ENCODE measurements around the gene NID2. TPM values are rescaled to one million over a fixed set of nuclear protein-coding genes. Genes with fewer than 3 reads are reported as not detected.

The NID2 gene
- polyA plus RNA-seq, 1 of the 3 experiments (the other 2 are of a cell fraction): 22.7 TPM

DNA sequence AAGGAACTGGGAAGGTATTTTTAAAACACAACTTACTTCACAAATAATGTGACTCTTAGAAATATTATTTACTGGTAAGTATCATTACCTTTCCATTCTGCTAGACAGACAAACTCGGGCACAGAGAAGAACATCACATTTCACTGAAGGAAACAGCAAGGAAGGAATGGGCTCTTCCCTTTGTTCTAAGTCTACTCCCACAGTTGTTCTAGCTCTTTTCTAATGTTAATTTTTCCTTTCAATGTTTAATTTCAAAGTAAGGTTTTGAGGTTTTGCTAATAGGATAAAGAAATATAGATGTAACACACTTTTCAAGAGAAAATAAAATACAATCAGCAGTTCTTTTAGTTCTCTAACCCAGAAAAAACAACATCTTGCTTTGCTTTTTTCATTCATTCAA, 7.0 kb downstream of the NID2 start:
- H3F3A ChIP-seq (replicated peaks; ENCODE audit: insufficient read depth): peaks cover 3% of the 10 kb centered on the region
- H3K27ac ChIP-seq (ENCODE audit: low read depth in 2 of 2, low read length in 1 of 2): no peak overlapping the region
- peaks cover 6 to 12% of the 10 kb centered on the region in 2 experiments; a peak in 1 of 4 replicates for H3K4me1 ChIP-seq (ENCODE audit: control insufficient read depth in 1 of 2, insufficient read depth in 2 of 2, low read depth in 1 of 2, low read length in 1 of 2)
- peaks cover 0 to 35% of the 10 kb centered on the region in 2 experiments for H3K36me3 ChIP-seq (replicated peaks in 1 of 2; ENCODE audit: control insufficient read depth in 1 of 2, insufficient read depth in 2 of 2, low read length in 1 of 2)
- H3K9ac ChIP-seq: no peak overlapping the region
- H3K9me2 ChIP-seq: no peaks in the 10 kb centered on the region
- POLR2A ChIA-PET: no interaction called here
- CTCF ChIA-PET: interaction anchor here (0.9 to 1.6 kb wide), 5 partner anchors 9 to 69 kb away, joined by 3 to 4 read pairs (median 3); no protein-coding TSS in a partner anchor
- H2AFZ ChIP-seq (ENCODE audit: low read depth): no peak overlapping the region
- H3K9me3 ChIP-seq: no peaks in the 10 kb centered on the region
- no peak for TF ChIP-seq GABPA (IDR thresholded peaks at IDR 0.05; ENCODE audit: low read depth)
- TF ChIP-seq FOXM1 (IDR thresholded peaks at IDR 0.05; ENCODE audit: low read depth): no peak
- no peak for TF ChIP-seq FOXJ3 (CRISPR knock-in tag; IDR thresholded peaks at IDR 0.05)
- no peak for TF ChIP-seq RCOR1 (IDR thresholded peaks at IDR 0.05; ENCODE audit: low read length)
- no peak for TF ChIP-seq MXI1 (IDR thresholded peaks at IDR 0.05; ENCODE audit: low read depth, low read length)
- TF ChIP-seq TCF12 (IDR thresholded peaks at IDR 0.05): no peak
- TF ChIP-seq NFIC (IDR thresholded peaks at IDR 0.05; ENCODE audit: borderline replicate concordance): no peak
- TF ChIP-seq EP300 (IDR thresholded peaks at IDR 0.05; ENCODE audit: borderline replicate concordance in 1 of 2, low read depth in 1 of 2, low read length in 1 of 2): no peak
- TF ChIP-seq SMC3 (IDR thresholded peaks at IDR 0.05; ENCODE audit: low read depth, low read length): no peak
- TF ChIP-seq MEF2A (IDR thresholded peaks at IDR 0.05; ENCODE audit: borderline replicate concordance, low read depth): no peak
- TF ChIP-seq, protein P1, sequence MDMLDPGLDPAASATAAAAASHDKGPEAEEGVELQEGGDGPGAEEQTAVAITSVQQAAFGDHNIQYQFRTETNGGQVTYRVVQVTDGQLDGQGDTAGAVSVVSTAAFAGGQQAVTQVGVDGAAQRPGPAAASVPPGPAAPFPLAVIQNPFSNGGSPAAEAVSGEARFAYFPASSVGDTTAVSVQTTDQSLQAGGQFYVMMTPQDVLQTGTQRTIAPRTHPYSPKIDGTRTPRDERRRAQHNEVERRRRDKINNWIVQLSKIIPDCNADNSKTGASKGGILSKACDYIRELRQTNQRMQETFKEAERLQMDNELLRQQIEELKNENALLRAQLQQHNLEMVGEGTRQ (IDR thresholded peaks at IDR 0.05; ENCODE audit: borderline replicate concordance, low read depth, low read length): no peak
- DNase-seq: no peak
- WGBS (ENCODE audit: low lambda C conversion rate): 64% methylated on average over 1 of the region's 1 CpG
- no peak overlapping the region for H3K4me2 ChIP-seq
- peaks cover 3% of the 10 kb centered on the region for H3K79me2 ChIP-seq (ENCODE audit: insufficient read depth)
- no peaks in the 10 kb centered on the region for H4K20me1 ChIP-seq (ENCODE audit: insufficient read depth)
- no peak overlapping the region for H3K4me3 ChIP-seq (ENCODE audit: low read depth in 2 of 2, low read length in 1 of 2)
- H3K27me3 ChIP-seq (ENCODE audit: insufficient read depth): no peaks in the 10 kb centered on the region

DNA sequence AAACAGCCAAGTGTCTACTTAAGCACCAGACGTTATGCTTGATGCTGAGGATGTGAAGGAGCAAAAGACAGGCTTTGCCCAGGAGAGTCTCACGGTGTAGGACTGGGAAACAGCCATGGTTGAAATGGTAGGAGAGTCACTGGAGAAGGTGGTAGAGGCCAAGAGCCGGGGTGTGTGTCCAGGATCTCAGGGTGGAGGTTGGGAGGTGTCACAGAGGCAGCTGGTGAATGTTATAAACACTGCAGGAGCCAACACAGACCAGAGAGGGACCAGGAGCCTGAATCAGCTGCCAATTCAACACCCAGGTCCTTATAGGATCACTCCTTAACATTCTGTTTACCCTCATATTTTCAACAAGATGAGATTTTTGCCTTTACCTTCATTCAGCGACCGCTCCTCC, 7.5 kb downstream of the NID2 start:
- Histone ChIP-seq H3K9me2 (no peaks in the 10 kb centered on the region), H4K20me1 (ENCODE audit: insufficient read depth) (no peaks in the 10 kb centered on the region), H3K9me3 (no peaks in the 10 kb centered on the region), H3K9ac (no peak overlapping the region), H3K36me3 (replicated peaks in 1 of 2; ENCODE audit: control insufficient read depth in 1 of 2, insufficient read depth in 2 of 2, low read length in 1 of 2) (peaks cover 0 to 37% of the 10 kb centered on the region in 2 experiments), H3K27me3 (ENCODE audit: insufficient read depth) (no peaks in the 10 kb centered on the region), H3K4me1 (ENCODE audit: control insufficient read depth in 1 of 2, insufficient read depth in 2 of 2, low read depth in 1 of 2, low read length in 1 of 2) (peaks cover 6 to 12% of the 10 kb centered on the region in 2 experiments; a peak in 1 of 4 replicates), H3K79me2 (ENCODE audit: insufficient read depth) (no peaks in the 10 kb centered on the region; the same call in 1 of the 2 replicates), H3K27ac (ENCODE audit: low read depth in 2 of 2, low read length in 1 of 2) (no peak overlapping the region), H3K4me2 (no peak overlapping the region), H3K4me3 (ENCODE audit: low read depth in 2 of 2, low read length in 1 of 2) (no peak overlapping the region), H3F3A (replicated peaks; ENCODE audit: insufficient read depth) (peaks cover 3% of the 10 kb centered on the region), H2AFZ (ENCODE audit: low read depth) (no peak overlapping the region)
- DNase-seq: no peak
- CTCF ChIA-PET: interaction anchor here (1.0 to 1.6 kb wide), 3 partner anchors 17 to 46 kb away, joined by 3 to 4 read pairs (median 3); no protein-coding TSS in a partner anchor
- WGBS (ENCODE audit: low lambda C conversion rate): 89% methylated on average over 5 of the region's 5 CpGs
- POLR2A ChIA-PET: no interaction called here
- TF ChIP-seq, protein P2, sequence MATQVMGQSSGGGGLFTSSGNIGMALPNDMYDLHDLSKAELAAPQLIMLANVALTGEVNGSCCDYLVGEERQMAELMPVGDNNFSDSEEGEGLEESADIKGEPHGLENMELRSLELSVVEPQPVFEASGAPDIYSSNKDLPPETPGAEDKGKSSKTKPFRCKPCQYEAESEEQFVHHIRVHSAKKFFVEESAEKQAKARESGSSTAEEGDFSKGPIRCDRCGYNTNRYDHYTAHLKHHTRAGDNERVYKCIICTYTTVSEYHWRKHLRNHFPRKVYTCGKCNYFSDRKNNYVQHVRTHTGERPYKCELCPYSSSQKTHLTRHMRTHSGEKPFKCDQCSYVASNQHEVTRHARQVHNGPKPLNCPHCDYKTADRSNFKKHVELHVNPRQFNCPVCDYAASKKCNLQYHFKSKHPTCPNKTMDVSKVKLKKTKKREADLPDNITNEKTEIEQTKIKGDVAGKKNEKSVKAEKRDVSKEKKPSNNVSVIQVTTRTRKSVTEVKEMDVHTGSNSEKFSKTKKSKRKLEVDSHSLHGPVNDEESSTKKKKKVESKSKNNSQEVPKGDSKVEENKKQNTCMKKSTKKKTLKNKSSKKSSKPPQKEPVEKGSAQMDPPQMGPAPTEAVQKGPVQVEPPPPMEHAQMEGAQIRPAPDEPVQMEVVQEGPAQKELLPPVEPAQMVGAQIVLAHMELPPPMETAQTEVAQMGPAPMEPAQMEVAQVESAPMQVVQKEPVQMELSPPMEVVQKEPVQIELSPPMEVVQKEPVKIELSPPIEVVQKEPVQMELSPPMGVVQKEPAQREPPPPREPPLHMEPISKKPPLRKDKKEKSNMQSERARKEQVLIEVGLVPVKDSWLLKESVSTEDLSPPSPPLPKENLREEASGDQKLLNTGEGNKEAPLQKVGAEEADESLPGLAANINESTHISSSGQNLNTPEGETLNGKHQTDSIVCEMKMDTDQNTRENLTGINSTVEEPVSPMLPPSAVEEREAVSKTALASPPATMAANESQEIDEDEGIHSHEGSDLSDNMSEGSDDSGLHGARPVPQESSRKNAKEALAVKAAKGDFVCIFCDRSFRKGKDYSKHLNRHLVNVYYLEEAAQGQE (IDR thresholded peaks at IDR 0.05; ENCODE audit: low read depth, low read length): no peak
- TF ChIP-seq FOXM1 (IDR thresholded peaks at IDR 0.05; ENCODE audit: low read depth): no peak
- TF ChIP-seq TEAD4 (IDR thresholded peaks at IDR 0.05; ENCODE audit: borderline replicate concordance, insufficient read depth): no peak
- TF ChIP-seq TAF1 (IDR thresholded peaks at IDR 0.05; ENCODE audit: borderline replicate concordance, low read depth, low read length): no peak
- TF ChIP-seq, protein P3, sequence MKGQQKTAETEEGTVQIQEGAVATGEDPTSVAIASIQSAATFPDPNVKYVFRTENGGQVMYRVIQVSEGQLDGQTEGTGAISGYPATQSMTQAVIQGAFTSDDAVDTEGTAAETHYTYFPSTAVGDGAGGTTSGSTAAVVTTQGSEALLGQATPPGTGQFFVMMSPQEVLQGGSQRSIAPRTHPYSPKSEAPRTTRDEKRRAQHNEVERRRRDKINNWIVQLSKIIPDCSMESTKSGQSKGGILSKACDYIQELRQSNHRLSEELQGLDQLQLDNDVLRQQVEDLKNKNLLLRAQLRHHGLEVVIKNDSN (IDR thresholded peaks at IDR 0.05; ENCODE audit: borderline replicate concordance, low read depth): no peak
- no peak for TF ChIP-seq TCF12 (IDR thresholded peaks at IDR 0.05)
- no peak for TF ChIP-seq ELF1 (IDR thresholded peaks at IDR 0.05)
- no peak for TF ChIP-seq RXRA (IDR thresholded peaks at IDR 0.05; ENCODE audit: borderline replicate concordance, low read depth)
- no peak for TF ChIP-seq RCOR1 (IDR thresholded peaks at IDR 0.05; ENCODE audit: low read length)
- TF ChIP-seq, protein P4, sequence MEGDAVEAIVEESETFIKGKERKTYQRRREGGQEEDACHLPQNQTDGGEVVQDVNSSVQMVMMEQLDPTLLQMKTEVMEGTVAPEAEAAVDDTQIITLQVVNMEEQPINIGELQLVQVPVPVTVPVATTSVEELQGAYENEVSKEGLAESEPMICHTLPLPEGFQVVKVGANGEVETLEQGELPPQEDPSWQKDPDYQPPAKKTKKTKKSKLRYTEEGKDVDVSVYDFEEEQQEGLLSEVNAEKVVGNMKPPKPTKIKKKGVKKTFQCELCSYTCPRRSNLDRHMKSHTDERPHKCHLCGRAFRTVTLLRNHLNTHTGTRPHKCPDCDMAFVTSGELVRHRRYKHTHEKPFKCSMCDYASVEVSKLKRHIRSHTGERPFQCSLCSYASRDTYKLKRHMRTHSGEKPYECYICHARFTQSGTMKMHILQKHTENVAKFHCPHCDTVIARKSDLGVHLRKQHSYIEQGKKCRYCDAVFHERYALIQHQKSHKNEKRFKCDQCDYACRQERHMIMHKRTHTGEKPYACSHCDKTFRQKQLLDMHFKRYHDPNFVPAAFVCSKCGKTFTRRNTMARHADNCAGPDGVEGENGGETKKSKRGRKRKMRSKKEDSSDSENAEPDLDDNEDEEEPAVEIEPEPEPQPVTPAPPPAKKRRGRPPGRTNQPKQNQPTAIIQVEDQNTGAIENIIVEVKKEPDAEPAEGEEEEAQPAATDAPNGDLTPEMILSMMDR (IDR thresholded peaks at IDR 0.05): no peak
- no peak for TF ChIP-seq GATA2 (CRISPR knock-in tag; IDR thresholded peaks at IDR 0.05)
- no peak for TF ChIP-seq MEF2A (IDR thresholded peaks at IDR 0.05; ENCODE audit: borderline replicate concordance, low read depth)
- TF ChIP-seq YY1 (IDR thresholded peaks at IDR 0.05; ENCODE audit: low read depth): no peak
- TF ChIP-seq, protein P5, sequence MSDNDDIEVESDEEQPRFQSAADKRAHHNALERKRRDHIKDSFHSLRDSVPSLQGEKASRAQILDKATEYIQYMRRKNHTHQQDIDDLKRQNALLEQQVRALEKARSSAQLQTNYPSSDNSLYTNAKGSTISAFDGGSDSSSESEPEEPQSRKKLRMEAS (IDR thresholded peaks at IDR 0.05; ENCODE audit: low read depth): no peak
- no peak for TF ChIP-seq SIN3A (IDR thresholded peaks at IDR 0.05; ENCODE audit: borderline replicate concordance, low read depth, low read length)

Data from SK-N-SH (cell line).